A673 (cell line): ENCODE results near the gene CD40. TPM values are rescaled to one million over a fixed set of nuclear protein-coding genes. Genes with fewer than 3 reads are reported as not detected.
"Not testable (repeated sequence)": the region's sequence is repeated elsewhere in the genome, so short reads cannot be mapped to it uniquely, and the experiment has no call there.

Experiments used
- BruUV-seq: library from RNA; stranded (reverse); fragments of 400-500 nt; replicated peaks from 2 replicates; lab custom pipeline; 2021; lab: Mats Ljungman, UMichigan
- CTCF ChIA-PET: fragments of 300-600 bp; sonication (Branson Sonifier 250); formaldehyde crosslinking; loops from one replicate; lab custom pipeline; 2022; ENCODE audit warnings: antibody characterized with exemption; lab: Charles Lee
- POLR2A ChIA-PET: fragments of 300-600 bp; sonication (Branson Sonifier 250); formaldehyde crosslinking; loops from one replicate; lab custom pipeline; 2022; ENCODE audit warnings: antibody characterized with exemption; ENCODE audit not compliant: low non-redundant PET; lab: Charles Lee
- DNase-seq: peaks from one replicate; pipeline ENCODE4 v3.0.0-alpha.2; 2015; ENCODE audit warnings: low spot score
- H3K27ac ChIP-seq: fragments of 200-600 bp; sonication (generic); 2 replicates; pipeline ENCODE4 v1.5.1; 2016; ENCODE audit warnings: mixed run types, low read depth, mild to moderate bottlenecking, mixed read lengths, antibody characterized with exemption, low read length; ENCODE audit not compliant: poor library complexity, severe bottlenecking
- H3K27me3 ChIP-seq: fragments of 200-600 bp; sonication (generic); replicated peaks from 2 replicates; pipeline ENCODE4 v1.6.1; 2017; ENCODE audit warnings: mixed run types, low read depth, mild to moderate bottlenecking, mixed read lengths, antibody characterized with exemption, low read length; ENCODE audit not compliant: insufficient read depth, poor library complexity
- H3K36me3 ChIP-seq: fragments of 200-600 bp; sonication (generic); 2 replicates; pipeline ENCODE4 v1.6.1; 2016; ENCODE audit warnings: mixed run types, mild to moderate bottlenecking, mixed read lengths, antibody characterized with exemption, low read length; ENCODE audit not compliant: insufficient read depth, poor library complexity, severe bottlenecking
- H3K4me1 ChIP-seq: fragments of 200-600 bp; sonication (generic); 2 replicates; pipeline ENCODE4 v1.6.1; 2017; ENCODE audit warnings: mixed run types, mild to moderate bottlenecking, mixed read lengths, antibody characterized with exemption, low read length; ENCODE audit not compliant: insufficient read depth, poor library complexity, severe bottlenecking
- H3K4me3 ChIP-seq: fragments of 200-600 bp; sonication (generic); 2 replicates; pipeline ENCODE4 v1.5.1; 2016; ENCODE audit warnings: low read depth, mixed run types, mild to moderate bottlenecking, mixed read lengths, low read length; ENCODE audit not compliant: poor library complexity, severe bottlenecking
- H3K9me3 ChIP-seq: fragments of 200-600 bp; sonication (generic); 2 replicates; pipeline ENCODE4 v1.6.1; 2016; ENCODE audit warnings: mixed run types, low read depth, mild to moderate bottlenecking, mixed read lengths, antibody characterized with exemption, low read length; ENCODE audit not compliant: poor library complexity, severe bottlenecking
- CTCF ChIP-seq: fragments of 300-800, 200-600 bp; sonication (generic); conservative IDR thresholded peaks from 2 replicates; pipeline ENCODE4 v1.5.1; 2017; ENCODE audit warnings: low read depth, mild to moderate bottlenecking, antibody characterized with exemption, low read length, moderate library complexity, mixed read lengths
- EZH2 ChIP-seq: fragments of 200-600 bp; sonication (generic); IDR thresholded peaks from 2 replicates; pipeline ENCODE4 v1.6.1; 2017; ENCODE audit warnings: borderline replicate concordance, low read depth, mild to moderate bottlenecking, mixed read lengths, antibody characterized with exemption, low read length; ENCODE audit not compliant: poor library complexity, severe bottlenecking
- intact Hi-C: fragments of 100-400 bp; cut with micrococcal nuclease; formaldehyde crosslinking; loops from one replicate; pipeline ENCODE4 v1.10.0; 2022; ENCODE audit not compliant: unreplicated experiment
- total RNA-seq: library from RNA; stranded (reverse); gene quantifications from 2 replicates; pipeline ENCODE4 v1.2.3, GENCODE V29; 2021

CD40 gene
- total RNA-seq, 1 experiment from 2014 or later, result 16.3 TPM

- Histone ChIP-seq H3K27ac (peak overlapping the region; percentile 99), H3K4me1 (peaks cover 33% of the 10 kb centered on the region), H3K9me3 (no peaks in the 10 kb centered on the region), H3K36me3 (no peaks in the 10 kb centered on the region), H3K4me3 (peak overlapping the region; percentile 87), H3K27me3 (no peaks in the 10 kb centered on the region)
- DNase-seq, result peak; percentile 26
- intact Hi-C loops, result loop anchor here (5.0 kb wide), 1 partner anchor 66 kb away; no protein-coding TSS in a partner anchor
- POLR2A ChIA-PET, result no interaction called here
- no peak for TF ChIP-seq CTCF
- CTCF ChIA-PET, result interaction anchor here (0.5 to 1.7 kb wide), 2 partner anchors 28 to 101 kb away, joined by 4 to 6 read pairs; no protein-coding TSS in a partner anchor
- BruUV-seq, result no TSS peak
Observed at GRCh38 chr20:46088409-46089166, 29.5 kb upstream of the CD40 start.

- TF ChIP-seq EZH2, result no peak
- no peak for TF ChIP-seq CTCF
- CTCF ChIA-PET, result interaction anchor here (0.5 to 1.7 kb wide), 2 partner anchors 28 to 102 kb away, joined by 4 to 6 read pairs; no protein-coding TSS in a partner anchor
- Histone ChIP-seq H3K36me3 (no peaks in the 10 kb centered on the region), H3K4me3 (peak overlapping the region; percentile 87), H3K27me3 (no peaks in the 10 kb centered on the region), H3K9me3 (no peaks in the 10 kb centered on the region), H3K27ac (peak overlapping the region; percentile 99), H3K4me1 (peaks cover 33% of the 10 kb centered on the region)
- intact Hi-C loops, result loop anchor here (5.0 kb wide), 1 partner anchor 67 kb away; no protein-coding TSS in a partner anchor
- POLR2A ChIA-PET, result no interaction called here
- BruUV-seq, result no TSS peak
- no peak for DNase-seq
Observed at GRCh38 chr20:46089167-46089416, 29.0 kb upstream of the CD40 start.

GRCh38 chr20:46089417-46090388, 28.4 kb upstream of the CD40 start, which contains the start of gene NCOA5:
TSS of gene NCOA5 (minus strand) at chr20:46089962. CDS start at chr20:46079424, 10,538 bp downstream.
- H3K9me3 ChIP-seq, result no peaks in the 10 kb centered on the region
- H3K27ac ChIP-seq, result peak within 1 kb of the TSS; percentile 99
- H3K4me3 ChIP-seq, result peak within 1 kb of the TSS; percentile 87
- CTCF ChIA-PET, result interaction anchor here (1.7 kb wide), 1 partner anchor 103 kb away, joined by 6 read pairs; no protein-coding TSS in a partner anchor
- TF ChIP-seq EZH2, result no peak
- TF ChIP-seq CTCF, result peak; percentile 37; the same call in 1 of the 2 replicates
- peak; percentile 98 for DNase-seq
- no peaks in the 10 kb centered on the region for H3K36me3 ChIP-seq
- POLR2A ChIA-PET, result no interaction called here
- intact Hi-C loops, result loop anchor here (5.0 kb wide), 1 partner anchor 67 kb away; no protein-coding TSS in a partner anchor
- H3K4me1 ChIP-seq, result peaks cover 33% of the 10 kb centered on the region
- BruUV-seq, result no TSS peak
- H3K27me3 ChIP-seq, result no peaks in the 10 kb centered on the region

- not testable (repeated sequence) for H3K4me3 ChIP-seq, BruUV-seq
Observed at GRCh38 chr20:46091622-46092535, 26.2 kb upstream of the CD40 start.

More at GRCh38 chr20:46091622-46092535, 26.2 kb upstream of the CD40 start:
- peaks cover 13% of the 10 kb centered on the region for H3K4me1 ChIP-seq
- DNase-seq, H3K27me3 ChIP-seq, H3K36me3 ChIP-seq, H3K9me3 ChIP-seq, CTCF ChIA-PET, POLR2A ChIA-PET, intact Hi-C loops, H3K27ac ChIP-seq: not testable (repeated sequence)
